ENCODE measurements around the gene CEACAM16.

The CEACAM16 gene

GRCh38 chr19:44682807-44683206 is 16.1 kb upstream of the CEACAM16 start (continued):
- TF ChIP-seq, protein P1, sequence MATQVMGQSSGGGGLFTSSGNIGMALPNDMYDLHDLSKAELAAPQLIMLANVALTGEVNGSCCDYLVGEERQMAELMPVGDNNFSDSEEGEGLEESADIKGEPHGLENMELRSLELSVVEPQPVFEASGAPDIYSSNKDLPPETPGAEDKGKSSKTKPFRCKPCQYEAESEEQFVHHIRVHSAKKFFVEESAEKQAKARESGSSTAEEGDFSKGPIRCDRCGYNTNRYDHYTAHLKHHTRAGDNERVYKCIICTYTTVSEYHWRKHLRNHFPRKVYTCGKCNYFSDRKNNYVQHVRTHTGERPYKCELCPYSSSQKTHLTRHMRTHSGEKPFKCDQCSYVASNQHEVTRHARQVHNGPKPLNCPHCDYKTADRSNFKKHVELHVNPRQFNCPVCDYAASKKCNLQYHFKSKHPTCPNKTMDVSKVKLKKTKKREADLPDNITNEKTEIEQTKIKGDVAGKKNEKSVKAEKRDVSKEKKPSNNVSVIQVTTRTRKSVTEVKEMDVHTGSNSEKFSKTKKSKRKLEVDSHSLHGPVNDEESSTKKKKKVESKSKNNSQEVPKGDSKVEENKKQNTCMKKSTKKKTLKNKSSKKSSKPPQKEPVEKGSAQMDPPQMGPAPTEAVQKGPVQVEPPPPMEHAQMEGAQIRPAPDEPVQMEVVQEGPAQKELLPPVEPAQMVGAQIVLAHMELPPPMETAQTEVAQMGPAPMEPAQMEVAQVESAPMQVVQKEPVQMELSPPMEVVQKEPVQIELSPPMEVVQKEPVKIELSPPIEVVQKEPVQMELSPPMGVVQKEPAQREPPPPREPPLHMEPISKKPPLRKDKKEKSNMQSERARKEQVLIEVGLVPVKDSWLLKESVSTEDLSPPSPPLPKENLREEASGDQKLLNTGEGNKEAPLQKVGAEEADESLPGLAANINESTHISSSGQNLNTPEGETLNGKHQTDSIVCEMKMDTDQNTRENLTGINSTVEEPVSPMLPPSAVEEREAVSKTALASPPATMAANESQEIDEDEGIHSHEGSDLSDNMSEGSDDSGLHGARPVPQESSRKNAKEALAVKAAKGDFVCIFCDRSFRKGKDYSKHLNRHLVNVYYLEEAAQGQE (tag by site-specific recombination; IDR thresholded peaks at IDR 0.05): no peak
- TF ChIP-seq ZNF768 (tag by site-specific recombination; IDR thresholded peaks at IDR 0.05): peak; percentile 67; the same call in 1 of the 2 replicates
- no peak for TF ChIP-seq KLF17 (tag by site-specific recombination; IDR thresholded peaks at IDR 0.05)
- TF ChIP-seq ZFP3 (tag by site-specific recombination; IDR thresholded peaks at IDR 0.05; ENCODE audit: low read depth): no peak
- TF ChIP-seq, protein P2, sequence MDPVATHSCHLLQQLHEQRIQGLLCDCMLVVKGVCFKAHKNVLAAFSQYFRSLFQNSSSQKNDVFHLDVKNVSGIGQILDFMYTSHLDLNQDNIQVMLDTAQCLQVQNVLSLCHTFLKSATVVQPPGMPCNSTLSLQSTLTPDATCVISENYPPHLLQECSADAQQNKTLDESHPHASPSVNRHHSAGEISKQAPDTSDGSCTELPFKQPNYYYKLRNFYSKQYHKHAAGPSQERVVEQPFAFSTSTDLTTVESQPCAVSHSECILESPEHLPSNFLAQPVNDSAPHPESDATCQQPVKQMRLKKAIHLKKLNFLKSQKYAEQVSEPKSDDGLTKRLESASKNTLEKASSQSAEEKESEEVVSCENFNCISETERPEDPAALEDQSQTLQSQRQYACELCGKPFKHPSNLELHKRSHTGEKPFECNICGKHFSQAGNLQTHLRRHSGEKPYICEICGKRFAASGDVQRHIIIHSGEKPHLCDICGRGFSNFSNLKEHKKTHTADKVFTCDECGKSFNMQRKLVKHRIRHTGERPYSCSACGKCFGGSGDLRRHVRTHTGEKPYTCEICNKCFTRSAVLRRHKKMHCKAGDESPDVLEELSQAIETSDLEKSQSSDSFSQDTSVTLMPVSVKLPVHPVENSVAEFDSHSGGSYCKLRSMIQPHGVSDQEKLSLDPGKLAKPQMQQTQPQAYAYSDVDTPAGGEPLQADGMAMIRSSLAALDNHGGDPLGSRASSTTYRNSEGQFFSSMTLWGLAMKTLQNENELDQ (tag by site-specific recombination; IDR thresholded peaks at IDR 0.05; ENCODE audit: low read depth): no peak

GRCh38 chr19:44683434-44684210 is 15.3 kb upstream of the CEACAM16 start:
- ChIA-PET POLR2A (no interaction called here), CTCF (interaction anchor here (0.7 to 1.0 kb wide), 2 partner anchors 9 to 87 kb away, joined by 3 to 4 read pairs; no protein-coding TSS in a partner anchor)
- Histone ChIP-seq H3K9me3 (ENCODE audit: control insufficient read depth, insufficient read depth, low read depth, low read length) (no peaks in the 10 kb centered on the region), H3K27ac (ENCODE audit: extremely low read depth, low read depth, low read length) (no peak overlapping the region), H3K4me1 (ENCODE audit: control insufficient read depth, insufficient read depth, low read length) (0 out of 2 replicates have a peak, but pooled peaks cover 3% of the 10 kb centered on the region), H3K4me3 (ENCODE audit: low read depth, low read length) (no peak overlapping the region), H3K36me3 (ENCODE audit: control insufficient read depth in 2 of 2, insufficient read depth in 1 of 2, low read length in 2 of 2) (peaks cover 0 to 7% of the 10 kb centered on the region in 2 experiments; a peak in 1 of 3 replicates)
- TF ChIP-seq PRDM2 (tag by site-specific recombination; IDR thresholded peaks at IDR 0.05; ENCODE audit: borderline replicate concordance) (no peak), GFI1B (tag by site-specific recombination; IDR thresholded peaks at IDR 0.05) (no peak), ZNF658 (tag by site-specific recombination; IDR thresholded peaks at IDR 0.05) (no peak), ZNF404 (tag by site-specific recombination; IDR thresholded peaks at IDR 0.05) (no peak), ZBTB1 (tag by site-specific recombination; IDR thresholded peaks at IDR 0.05) (no peak), ZNF335 (tag by site-specific recombination; conservative IDR thresholded peaks at IDR 0.05) (no peak), FEZF1 (tag by site-specific recombination; IDR thresholded peaks at IDR 0.05) (no peak), OSR2 (tag by site-specific recombination; IDR thresholded peaks at IDR 0.05) (no peak), ZNF416 (tag by site-specific recombination; IDR thresholded peaks at IDR 0.05) (no peak), PRDM4 (tag by site-specific recombination; IDR thresholded peaks at IDR 0.05) (no peak), ZNF23 (tag by site-specific recombination; IDR thresholded peaks at IDR 0.05; ENCODE audit: borderline replicate concordance) (no peak), ZNF514 (tag by site-specific recombination; IDR thresholded peaks at IDR 0.05) (no peak), ELK4 (IDR thresholded peaks at IDR 0.05; ENCODE audit: borderline replicate concordance, low read depth, low read length) (no peak)
